PC-9 (cell line): ENCODE measurements around the gene SH3RF1. TPM values are rescaled to one million over a fixed set of nuclear protein-coding genes. Genes with fewer than 3 reads are reported as not detected.

Experiments used
- BruUV-seq: library from RNA; stranded (reverse); fragments of 400-500 nt; replicated peaks from 2 replicates; lab custom pipeline; 2021; lab: Mats Ljungman, UMichigan
- CTCF ChIA-PET: fragments of 300-600 bp; sonication (Branson Sonifier 250); formaldehyde crosslinking; loops from one replicate; lab custom pipeline; 2022; ENCODE audit warnings: antibody characterized with exemption; lab: Charles Lee
- POLR2A ChIA-PET: fragments of 300-600 bp; sonication (Branson Sonifier 250); formaldehyde crosslinking; loops from one replicate; lab custom pipeline; 2022; ENCODE audit warnings: antibody characterized with exemption; ENCODE audit not compliant: unreplicated experiment; lab: Charles Lee
- DNase-seq, 2 experiments: peaks; one replicate each; pipeline versions ENCODE4 v3.0.0 to v3.0.0-alpha.2; 2015 to 2022; ENCODE audit warnings: mixed read lengths in 1 of 2
- H2AFZ ChIP-seq: fragments of 200-600 bp; sonication (generic); 2 replicates; pipeline ENCODE4 v1.8.1; 2017; ENCODE audit warnings: antibody characterized with exemption
- H3F3A ChIP-seq: fragments of 200-600 bp; sonication (generic); 2 replicates; pipeline ENCODE4 v1.8.1; 2017; ENCODE audit warnings: antibody characterized with exemption, mild to moderate bottlenecking, low read depth; ENCODE audit not compliant: insufficient read depth
- H3K27ac ChIP-seq: fragments of 200-600 bp; sonication (generic); 2 replicates; pipeline ENCODE4 v1.6.1; 2016; ENCODE audit warnings: mixed run types
- H3K27me3 ChIP-seq: fragments of 200-600 bp; sonication (generic); 2 replicates; pipeline ENCODE4 v1.6.1; 2016; ENCODE audit warnings: low read depth, mixed run types; ENCODE audit not compliant: insufficient read depth
- H3K36me3 ChIP-seq: fragments of 200-600 bp; sonication (generic); 2 replicates; pipeline ENCODE4 v1.6.1; 2016; ENCODE audit warnings: low read depth, mixed run types
- H3K4me1 ChIP-seq: fragments of 200-600 bp; sonication (generic); replicated peaks from 2 replicates; pipeline ENCODE4 v1.6.1; 2016; ENCODE audit warnings: mixed run types; ENCODE audit not compliant: insufficient read depth
- H3K4me2 ChIP-seq: fragments of 200-600 bp; sonication (generic); 2 replicates; pipeline ENCODE4 v1.6.1; 2017; ENCODE audit warnings: mixed run types
- H3K4me3 ChIP-seq: fragments of 200-600 bp; sonication (generic); 2 replicates; pipeline ENCODE4 v1.6.1; 2016; ENCODE audit warnings: mixed run types
- H3K79me2 ChIP-seq: fragments of 200-600 bp; sonication (generic); 2 replicates; pipeline ENCODE4 v1.6.1; 2017; ENCODE audit warnings: low read depth, mixed run types
- H3K9me2 ChIP-seq: fragments of 200-600 bp; sonication (generic); 2 replicates; pipeline ENCODE4 v1.8.1; 2017; ENCODE audit warnings: mild to moderate bottlenecking; ENCODE audit not compliant: insufficient read depth
- H3K9me3 ChIP-seq: fragments of 200-600 bp; sonication (generic); 2 replicates; pipeline ENCODE4 v1.8.1; 2016; ENCODE audit warnings: low read depth; ENCODE audit not compliant: insufficient read depth
- H4K20me1 ChIP-seq: fragments of 200-600 bp; sonication (generic); 2 replicates; pipeline ENCODE4 v1.8.1; 2017; ENCODE audit not compliant: insufficient read depth
- EZH2 ChIP-seq: fragments of 200-600 bp; sonication (generic); IDR thresholded peaks from 2 replicates; pipeline ENCODE4 v1.8.0; 2017; ENCODE audit warnings: antibody characterized with exemption, low read depth
- intact Hi-C: fragments of 100-400 bp; cut with micrococcal nuclease; formaldehyde crosslinking; loops from one replicate; pipeline ENCODE4 v1.10.0; 2022; ENCODE audit not compliant: unreplicated experiment
- total RNA-seq: library from RNA; stranded (reverse); gene quantifications from 2 replicates; pipeline ENCODE4 v1.2.3, GENCODE V29; 2021
- TF ChIP-seq, protein P1 (sequence below): fragments of 200-600 bp; sonication (generic); conservative IDR thresholded peaks from 2 replicates; pipeline ENCODE4 v1.6.1; 2017; ENCODE audit warnings: mixed run types, antibody characterized with exemption, mild to moderate bottlenecking, moderate library complexity

SH3RF1 gene
- total RNA-seq, 1 experiment from 2014 or later: 26.4 TPM

DNA sequence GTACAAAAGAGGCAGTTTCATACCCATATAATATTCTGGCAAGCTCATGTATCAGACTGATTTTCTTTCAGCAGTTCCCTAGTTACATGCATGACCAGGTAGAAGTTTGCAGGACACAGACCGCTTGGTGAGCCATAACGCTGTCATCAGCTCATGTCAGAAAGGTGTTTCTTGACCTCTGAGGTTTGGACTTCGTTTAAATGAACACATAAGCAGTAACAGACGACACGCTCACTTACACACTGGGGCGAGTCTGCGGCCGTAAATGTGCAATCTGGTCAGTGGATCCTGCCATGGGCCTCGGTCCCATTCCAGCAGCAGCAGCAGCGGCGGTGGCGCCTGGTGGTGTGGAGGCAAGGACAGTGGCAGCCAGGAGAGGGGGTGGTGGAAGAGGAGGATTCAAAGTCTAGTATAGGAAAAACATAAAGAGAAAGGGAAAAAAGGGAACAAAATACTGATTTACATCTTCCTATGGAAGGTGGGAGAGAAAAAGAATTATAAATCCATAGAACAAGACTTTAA lies 148.8 kb downstream of the SH3RF1 start:
- H3K79me2 ChIP-seq: no peaks in the 10 kb centered on the region
- no peak overlapping the region for H3K27ac ChIP-seq
- H4K20me1 ChIP-seq: no peaks in the 10 kb centered on the region
- H3F3A ChIP-seq: peaks cover 9% of the 10 kb centered on the region; the same call in 1 of the 2 replicates
- CTCF ChIA-PET: no interaction called here
- no peak overlapping the region for H2AFZ ChIP-seq
- H3K9me3 ChIP-seq: no peaks in the 10 kb centered on the region
- H3K36me3 ChIP-seq: no peaks in the 10 kb centered on the region; the same call in 1 of the 2 replicates
- DNase-seq: no peak
- BruUV-seq: no TSS peak
- H3K4me1 ChIP-seq: peaks cover 28% of the 10 kb centered on the region
- no peaks in the 10 kb centered on the region for H3K9me2 ChIP-seq
- H3K4me2 ChIP-seq: no peak overlapping the region
- H3K27me3 ChIP-seq: no peaks in the 10 kb centered on the region
- intact Hi-C loops: no loop called here
- TF ChIP-seq, protein P1, sequence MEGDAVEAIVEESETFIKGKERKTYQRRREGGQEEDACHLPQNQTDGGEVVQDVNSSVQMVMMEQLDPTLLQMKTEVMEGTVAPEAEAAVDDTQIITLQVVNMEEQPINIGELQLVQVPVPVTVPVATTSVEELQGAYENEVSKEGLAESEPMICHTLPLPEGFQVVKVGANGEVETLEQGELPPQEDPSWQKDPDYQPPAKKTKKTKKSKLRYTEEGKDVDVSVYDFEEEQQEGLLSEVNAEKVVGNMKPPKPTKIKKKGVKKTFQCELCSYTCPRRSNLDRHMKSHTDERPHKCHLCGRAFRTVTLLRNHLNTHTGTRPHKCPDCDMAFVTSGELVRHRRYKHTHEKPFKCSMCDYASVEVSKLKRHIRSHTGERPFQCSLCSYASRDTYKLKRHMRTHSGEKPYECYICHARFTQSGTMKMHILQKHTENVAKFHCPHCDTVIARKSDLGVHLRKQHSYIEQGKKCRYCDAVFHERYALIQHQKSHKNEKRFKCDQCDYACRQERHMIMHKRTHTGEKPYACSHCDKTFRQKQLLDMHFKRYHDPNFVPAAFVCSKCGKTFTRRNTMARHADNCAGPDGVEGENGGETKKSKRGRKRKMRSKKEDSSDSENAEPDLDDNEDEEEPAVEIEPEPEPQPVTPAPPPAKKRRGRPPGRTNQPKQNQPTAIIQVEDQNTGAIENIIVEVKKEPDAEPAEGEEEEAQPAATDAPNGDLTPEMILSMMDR: no peak
- TF ChIP-seq EZH2: no peak
- no peak overlapping the region for H3K4me3 ChIP-seq
- POLR2A ChIA-PET: interaction anchor here (0.6 kb wide), 1 partner anchor 112 kb away, joined by 11 read pairs; the partner anchor contains the start of gene CBR4

DNA sequence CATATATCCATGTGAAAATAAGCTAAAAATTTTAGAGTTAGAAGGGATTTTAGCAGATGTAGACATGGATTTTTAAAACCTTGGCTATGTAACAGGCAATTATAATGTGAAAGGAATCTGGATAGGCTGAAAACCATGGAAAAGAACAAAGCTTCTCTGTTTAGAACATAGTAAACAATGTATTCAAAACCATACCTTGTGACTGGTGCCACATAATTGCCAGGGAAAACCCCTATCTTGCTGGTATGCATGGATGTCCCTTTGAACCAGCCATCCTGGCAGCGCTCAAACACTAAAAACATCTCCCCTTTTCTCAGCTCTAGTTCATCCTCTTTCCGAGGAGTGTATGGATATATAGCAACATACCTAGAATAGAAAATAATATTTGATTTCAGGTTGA lies 150.1 kb downstream of the SH3RF1 start:
- Histone ChIP-seq H3K79me2 (no peaks in the 10 kb centered on the region), H2AFZ (no peak overlapping the region), H3F3A (peaks cover 20% of the 10 kb centered on the region), H3K4me1 (peaks cover 31% of the 10 kb centered on the region), H3K36me3 (no peaks in the 10 kb centered on the region; the same call in 1 of the 2 replicates), H3K27ac (no peak overlapping the region), H3K9me3 (no peaks in the 10 kb centered on the region), H3K27me3 (no peaks in the 10 kb centered on the region), H3K4me2 (no peak overlapping the region), H4K20me1 (no peaks in the 10 kb centered on the region), H3K4me3 (no peak overlapping the region), H3K9me2 (no peaks in the 10 kb centered on the region)
- intact Hi-C loops: no loop called here
- TF ChIP-seq EZH2: no peak
- TF ChIP-seq, protein P1: no peak
- POLR2A ChIA-PET: no interaction called here
- CTCF ChIA-PET: no interaction called here
- DNase-seq: no peak
- BruUV-seq: no TSS peak

DNA sequence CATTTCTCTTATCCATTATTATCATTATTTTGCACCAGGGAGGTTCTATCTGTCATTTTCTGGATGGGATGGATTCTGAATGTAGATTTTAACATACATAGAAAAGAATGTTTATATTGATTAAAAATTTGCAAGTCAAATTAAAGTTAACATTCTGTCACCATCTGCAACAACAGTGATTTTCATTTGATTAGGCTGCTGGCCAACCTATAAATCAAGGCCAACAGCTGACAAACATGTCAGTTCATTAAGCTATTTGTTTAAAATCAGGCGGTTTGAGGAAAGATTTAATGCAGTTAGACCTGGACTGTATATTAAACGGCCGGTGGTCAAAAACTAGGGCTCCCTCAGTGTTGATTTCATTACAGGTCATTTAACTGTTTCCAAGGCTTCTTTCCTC lies 151.2 kb downstream of the SH3RF1 start:
- DNase-seq: no peak
- Histone ChIP-seq H4K20me1 (no peaks in the 10 kb centered on the region), H3K36me3 (no peaks in the 10 kb centered on the region; the same call in 1 of the 2 replicates), H3K4me1 (peaks cover 30% of the 10 kb centered on the region), H3K9me2 (no peaks in the 10 kb centered on the region), H2AFZ (no peak overlapping the region), H3K79me2 (0 out of 2 replicates have a peak, but pooled peaks cover 5% of the 10 kb centered on the region), H3F3A (peaks cover 20% of the 10 kb centered on the region), H3K9me3 (no peaks in the 10 kb centered on the region), H3K4me2 (no peak overlapping the region), H3K27me3 (no peaks in the 10 kb centered on the region), H3K4me3 (no peak overlapping the region), H3K27ac (no peak overlapping the region)
- no TSS peak for BruUV-seq
- ChIA-PET CTCF (interaction anchor here (0.6 kb wide), 1 partner anchor 18 kb away, joined by 3 read pairs; no protein-coding TSS in a partner anchor), POLR2A (no interaction called here)
- intact Hi-C loops: loop anchor here (5.0 kb wide), 4 partner anchors 92 to 368 kb away; partner anchors contain the start of gene SH3RF1
- TF ChIP-seq EZH2: no peak
- TF ChIP-seq, protein P1: no peak
